22Rv1 (cell line): ENCODE measurements around the gene EVL.

Experiments used
- H3K27ac ChIP-seq: fragments of 450-650 bp; 2 replicates; pipeline ENCODE4 v1.5.1; 2017
- CTCF ChIP-seq: fragments of 450-650 bp; IDR thresholded peaks from 2 replicates; pipeline ENCODE4 v1.5.1; 2017; ENCODE audit warnings: mild to moderate bottlenecking
- ZFX ChIP-seq: fragments of 450-650 bp; IDR thresholded peaks from 2 replicates; pipeline ENCODE4 v1.6.1; 2017; ENCODE audit warnings: antibody characterized with exemption, borderline replicate concordance

The EVL gene

GRCh38 chr14:100041271-100041670 lies 24.0 kb upstream of the EVL start:
- TF ChIP-seq ZFX: no peak
- H3K27ac ChIP-seq: no peak overlapping the region

GRCh38 chr14:100042286-100042685 lies 22.9 kb upstream of the EVL start:
- no peak for TF ChIP-seq CTCF
- no peak for TF ChIP-seq ZFX
- H3K27ac ChIP-seq: no peak overlapping the region

- H3K27ac ChIP-seq: no peak overlapping the region
- TF ChIP-seq CTCF: no peak
- no peak for TF ChIP-seq ZFX
These were observed 19.4 kb upstream of the EVL start for GRCh38 chr14:100045642-100046344.

GRCh38 chr14:100047600-100047999 lies 17.6 kb upstream of the EVL start:
- TF ChIP-seq CTCF (no peak), ZFX (no peak)
- no peak overlapping the region for H3K27ac ChIP-seq

- H3K27ac ChIP-seq: no peak overlapping the region
- no peak for TF ChIP-seq CTCF
- no peak for TF ChIP-seq ZFX
These were observed 16.4 kb upstream of the EVL start for GRCh38 chr14:100048786-100049185.

GRCh38 chr14:100049220-100049619 lies 16.0 kb upstream of the EVL start:
- H3K27ac ChIP-seq: no peak overlapping the region
- no peak for TF ChIP-seq ZFX
- no peak for TF ChIP-seq CTCF

GRCh38 chr14:100051103-100051502 lies 14.1 kb upstream of the EVL start:
- no peak overlapping the region for H3K27ac ChIP-seq
- TF ChIP-seq ZFX (no peak), CTCF (no peak)

GRCh38 chr14:100051543-100051942 lies 13.7 kb upstream of the EVL start:
- no peak overlapping the region for H3K27ac ChIP-seq
- TF ChIP-seq ZFX (no peak), CTCF (no peak)
